IMR-90 (cell line): ENCODE data around the gene AUTS2. TPM values are rescaled to one million over a fixed set of nuclear protein-coding genes. Genes with fewer than 3 reads are reported as not detected.

Source experiments
- ATAC-seq: fragments of 200-7000 bp; cut with Tn5 transposase; 2 replicates; pipeline ENCODE4 v1.9.1; 2020; ENCODE audit warnings: low read depth, mild to moderate bottlenecking, moderate library complexity
- BruUV-seq: library from RNA; stranded (reverse); fragments of 400-500 nt; replicated peaks from 2 replicates; lab custom pipeline; 2021; lab: Mats Ljungman, UMichigan
- CTCF ChIA-PET: fragments of 300-600 bp; formaldehyde crosslinking; extraction: SDS; loops from one replicate; lab custom pipeline; 2021; ENCODE audit warnings: antibody characterized with exemption; lab: Yijun Ruan, JAX
- POLR2A ChIA-PET: fragments of 300-600 bp; sonication (Branson Sonifier 250); formaldehyde crosslinking; loops from one replicate; lab custom pipeline; 2022; ENCODE audit warnings: antibody characterized with exemption; ENCODE audit not compliant: unreplicated experiment; lab: Charles Lee
- DNase-seq: peaks from one replicate; pipeline ENCODE4 v3.0.0; 2013
- H2AFZ ChIP-seq: replicated peaks from 2 replicates; pipeline ENCODE3; 2013; ENCODE audit warnings: low read length, mild to moderate bottlenecking; ENCODE audit not compliant: poor library complexity
- H2AK5ac ChIP-seq: 2 replicates; pipeline ENCODE4 v1.6.1; 2013; ENCODE audit warnings: low read depth, low read length, inconsistent platforms
- H2AK9ac ChIP-seq: replicated peaks from 2 replicates; pipeline ENCODE3; 2013; ENCODE audit warnings: mild to moderate bottlenecking, low read depth, low read length, moderate library complexity; ENCODE audit not compliant: poor library complexity
- H2BK120ac ChIP-seq: 2 replicates; pipeline ENCODE4 v1.6.1; 2013; ENCODE audit warnings: low read depth, low read length, inconsistent platforms
- H2BK15ac ChIP-seq: 3 replicates; pipeline ENCODE4 v1.6.1; 2013; ENCODE audit warnings: low read depth, low read length, inconsistent platforms
- H2BK20ac ChIP-seq: 2 replicates; pipeline ENCODE4 v1.6.1; 2013; ENCODE audit warnings: low read depth, mild to moderate bottlenecking, inconsistent platforms, low read length, moderate library complexity
- H2BK5ac ChIP-seq: 2 replicates; pipeline ENCODE4 v1.6.1; 2013; ENCODE audit warnings: mild to moderate bottlenecking, low read depth, low read length, inconsistent platforms; ENCODE audit not compliant: poor library complexity, severe bottlenecking
- H3K14ac ChIP-seq: replicated peaks from 2 replicates; pipeline ENCODE4 v1.6.1; 2013; ENCODE audit warnings: low read depth, low read length, inconsistent platforms
- H3K18ac ChIP-seq: 2 replicates; pipeline ENCODE4 v1.6.1; 2013; ENCODE audit warnings: low read depth, low read length, control low read depth
- H3K23ac ChIP-seq: 2 replicates; pipeline ENCODE4 v1.6.1; 2013; ENCODE audit warnings: low read depth, low read length, inconsistent platforms
- H3K27ac ChIP-seq: 2 replicates; pipeline ENCODE4 v1.5.1; 2013; ENCODE audit warnings: mild to moderate bottlenecking, control low read depth, low read length; ENCODE audit not compliant: insufficient read depth
- H3K27me3 ChIP-seq: 2 replicates; pipeline ENCODE4 v1.6.1; 2013; ENCODE audit warnings: low read length; ENCODE audit not compliant: control insufficient read depth, insufficient read depth
- H3K36me3 ChIP-seq: 2 replicates; pipeline ENCODE4 v1.6.1; 2013; ENCODE audit warnings: low read length, mixed read lengths; ENCODE audit not compliant: control insufficient read depth, insufficient read depth
- H3K4ac ChIP-seq: 2 replicates; pipeline ENCODE4 v1.6.1; 2013; ENCODE audit warnings: low read depth, low read length, inconsistent platforms
- H3K4me1 ChIP-seq: 2 replicates; pipeline ENCODE4 v1.6.1; 2013; ENCODE audit warnings: low read length, mixed read lengths; ENCODE audit not compliant: control insufficient read depth, insufficient read depth
- H3K4me2 ChIP-seq: 2 replicates; pipeline ENCODE4 v1.6.1; 2013; ENCODE audit warnings: low read depth, mild to moderate bottlenecking, control low read depth, low read length, moderate library complexity
- H3K4me3 ChIP-seq: 2 replicates; pipeline ENCODE4 v1.5.1; 2013; ENCODE audit warnings: low read depth, mild to moderate bottlenecking, control low read depth, low read length, moderate library complexity; ENCODE audit not compliant: insufficient read depth
- H3K56ac ChIP-seq: 2 replicates; pipeline ENCODE4 v1.6.1; 2013; ENCODE audit warnings: low read length, inconsistent platforms; ENCODE audit not compliant: insufficient read depth; ENCODE audit errors: extremely low read depth
- H3K79me1 ChIP-seq, 2 experiments: 2 replicates each; pipeline ENCODE4 v1.6.1; 2013; ENCODE audit warnings: low read length in 2 of 2, inconsistent platforms in 1 of 2, low read depth in 1 of 2
- H3K9ac ChIP-seq: 2 replicates; pipeline ENCODE4 v1.6.1; 2013; ENCODE audit warnings: low read depth, low read length, control low read depth
- H3K9me1 ChIP-seq: 2 replicates; pipeline ENCODE4 v1.6.1; 2013; ENCODE audit warnings: low read length, inconsistent platforms; ENCODE audit not compliant: insufficient read depth
- H3K9me3 ChIP-seq: 2 replicates; pipeline ENCODE4 v1.6.1; 2013; ENCODE audit warnings: low read length; ENCODE audit not compliant: control insufficient read depth, insufficient read depth
- H4K20me1 ChIP-seq: 2 replicates; pipeline ENCODE4 v1.6.1; 2013; ENCODE audit warnings: low read length, inconsistent platforms; ENCODE audit not compliant: insufficient read depth
- H4K5ac ChIP-seq: 2 replicates; pipeline ENCODE4 v1.6.1; 2013; ENCODE audit warnings: mild to moderate bottlenecking, low read depth, low read length, control low read depth
- H4K8ac ChIP-seq, 2 experiments: 2 replicates each; pipeline ENCODE4 v1.6.1; 2013; ENCODE audit warnings: low read depth in 2 of 2, low read length in 2 of 2, control low read depth in 1 of 2, inconsistent platforms in 1 of 2
- H4K91ac ChIP-seq: 2 replicates; pipeline ENCODE4 v1.6.1; 2013; ENCODE audit warnings: low read depth, low read length, inconsistent platforms; ENCODE audit not compliant: insufficient read depth
- BHLHE40 ChIP-seq: fragments of 150-350 bp; IDR thresholded peaks from 2 replicates; pipeline ENCODE4 v1.6.1; 2016; ENCODE audit warnings: mild to moderate bottlenecking, low read depth, low read length
- CEBPB ChIP-seq: IDR thresholded peaks from 2 replicates; pipeline ENCODE4 v1.6.1; 2012; ENCODE audit warnings: low read depth, low read length, improper control_type of control experiment
- CHD1 ChIP-seq: IDR thresholded peaks from 2 replicates; pipeline ENCODE4 v1.6.1; 2012; ENCODE audit warnings: low read depth, low read length, improper control_type of control experiment
- FOS ChIP-seq: fragments of 150-350 bp; IDR thresholded peaks from 2 replicates; pipeline ENCODE4 v1.6.1; 2016; ENCODE audit warnings: low read depth, low read length
- MAFK ChIP-seq: IDR thresholded peaks from 2 replicates; pipeline ENCODE4 v1.6.1; 2012; ENCODE audit warnings: low read depth, low read length, improper control_type of control experiment
- MAZ ChIP-seq: IDR thresholded peaks from 2 replicates; pipeline ENCODE4 v1.6.1; 2012; ENCODE audit warnings: low read depth, mild to moderate bottlenecking, low read length, improper control_type of control experiment, moderate library complexity, borderline replicate concordance
- MXI1 ChIP-seq: IDR thresholded peaks from 2 replicates; pipeline ENCODE4 v1.6.1; 2012; ENCODE audit warnings: low read depth, mild to moderate bottlenecking, low read length, moderate library complexity, borderline replicate concordance
- NFE2L2 ChIP-seq: fragments of 150-350 bp; IDR thresholded peaks from 2 replicates; pipeline ENCODE4 v1.6.1; 2016; ENCODE audit warnings: low read depth, mild to moderate bottlenecking, low read length
- POLR2A ChIP-seq: IDR thresholded peaks from 2 replicates; pipeline ENCODE4 v1.6.1; 2012; ENCODE audit warnings: mild to moderate bottlenecking, low read depth, low read length
- RAD21 ChIP-seq: IDR thresholded peaks from 2 replicates; pipeline ENCODE4 v1.6.1; 2012; ENCODE audit warnings: low read length, improper control_type of control experiment
- RCOR1 ChIP-seq: IDR thresholded peaks from 2 replicates; pipeline ENCODE4 v1.6.1; 2012; ENCODE audit warnings: mild to moderate bottlenecking, low read length, improper control_type of control experiment; ENCODE audit not compliant: insufficient replicate concordance
- RFX5 ChIP-seq: IDR thresholded peaks from 2 replicates; pipeline ENCODE4 v1.8.0; 2012; ENCODE audit warnings: low read depth, mild to moderate bottlenecking, low read length, moderate library complexity
- SMC3 ChIP-seq: fragments of 150-350 bp; IDR thresholded peaks from 2 replicates; pipeline ENCODE4 v1.6.1; 2016; ENCODE audit warnings: low read depth, mild to moderate bottlenecking, antibody characterized with exemption, low read length, moderate library complexity
- WGBS, 2 experiments: methylation state at CpG; one replicate each; pipeline versions ENCODE4 v1.1.5 to v1.1.7; 2013; ENCODE audit warnings: missing lambda C conversion rate in 2 of 2; ENCODE audit not compliant: insufficient read length in 1 of 2; ENCODE audit errors: extremely low coverage in 2 of 2; 5-methylcytosine and 5-hydroxymethylcytosine counted together
- dilution Hi-C: fragments of 300-500 bp; cut with HindIII; formaldehyde crosslinking; loops from one replicate; pipeline ENCODE4 v1.14.3; 2018; ENCODE audit warnings: low sequenced_read_pairs; ENCODE audit not compliant: unreplicated experiment
- in situ Hi-C: fragments of 300-500 bp; cut with MboI; formaldehyde crosslinking; loops from 3 replicates; pipeline ENCODE4 v1.14.3; 2019; ENCODE audit warnings: low sequenced_read_pairs, inconsistent platforms, mixed read lengths
- intact Hi-C: fragments of 100-400 bp; cut with micrococcal nuclease; formaldehyde crosslinking; loops from 2 replicates; pipeline ENCODE4 v1.10.0; 2022
- polyA plus RNA-seq, 3 experiments: library from polyadenylated mRNA; depleted of rRNA; stranded (reverse); fragments of >200 nt; gene quantifications; 2 replicates each; pipeline ENCODE4 v1.2.3, GENCODE V29; 2012; ENCODE audit warnings: low replicate concordance in 1 of 3
- total RNA-seq: library from RNA; depleted of rRNA; stranded (reverse); fragments of >200 nt; gene quantifications from 2 replicates; pipeline ENCODE4 v1.2.3, GENCODE V29; 2012
- TF ChIP-seq, protein P1 (sequence below): conservative IDR thresholded peaks from 2 replicates; pipeline ENCODE4 v1.5.1; 2012; ENCODE audit warnings: mild to moderate bottlenecking, low read depth, low read length, improper control_type of control experiment
- TF ChIP-seq, protein P2 (sequence below): fragments of 150-350 bp; IDR thresholded peaks from 2 replicates; pipeline ENCODE4 v1.6.1; 2016; ENCODE audit warnings: low read depth, mild to moderate bottlenecking, low read length, moderate library complexity, borderline replicate concordance
- TF ChIP-seq, protein P3 (sequence below): fragments of 150-350 bp; IDR thresholded peaks from 2 replicates; pipeline ENCODE4 v1.6.1; 2017; ENCODE audit warnings: mild to moderate bottlenecking, antibody characterized with exemption, low read length, low read depth

Gene AUTS2
- total and polyA plus RNA-seq, 2 of the 4 experiments (the other 2 are of a cell fraction), result 0.90 to 3.0 TPM

DNA sequence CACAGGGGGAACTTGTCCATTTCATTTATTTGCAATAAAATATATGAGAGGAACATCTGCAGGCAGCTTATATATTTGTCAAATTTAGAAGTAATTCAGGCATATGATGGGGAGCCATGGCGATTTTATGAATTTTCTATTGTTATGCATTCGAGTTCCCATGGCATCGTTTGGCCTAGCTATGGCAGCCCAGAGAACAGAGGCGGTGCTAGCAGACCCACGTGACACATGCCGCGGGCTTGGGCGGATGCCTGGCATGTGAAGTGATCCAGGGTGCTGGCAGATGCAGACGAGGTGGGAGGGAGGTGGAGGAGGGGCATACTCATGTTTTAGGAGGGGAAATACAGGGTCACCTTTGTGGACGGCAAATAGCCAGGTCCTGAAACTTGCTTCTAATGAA lies 973.7 kb downstream of the AUTS2 start:
- H4K5ac ChIP-seq, result no peak overlapping the region
- TF ChIP-seq POLR2A (no peak), FOS (no peak), CEBPB (no peak), MXI1 (no peak), MAZ (no peak), RAD21 (no peak), CHD1 (no peak), RCOR1 (no peak), MAFK (no peak), SMC3 (no peak), RFX5 (no peak), BHLHE40 (no peak), NFE2L2 (no peak)
- TF ChIP-seq, protein P1, sequence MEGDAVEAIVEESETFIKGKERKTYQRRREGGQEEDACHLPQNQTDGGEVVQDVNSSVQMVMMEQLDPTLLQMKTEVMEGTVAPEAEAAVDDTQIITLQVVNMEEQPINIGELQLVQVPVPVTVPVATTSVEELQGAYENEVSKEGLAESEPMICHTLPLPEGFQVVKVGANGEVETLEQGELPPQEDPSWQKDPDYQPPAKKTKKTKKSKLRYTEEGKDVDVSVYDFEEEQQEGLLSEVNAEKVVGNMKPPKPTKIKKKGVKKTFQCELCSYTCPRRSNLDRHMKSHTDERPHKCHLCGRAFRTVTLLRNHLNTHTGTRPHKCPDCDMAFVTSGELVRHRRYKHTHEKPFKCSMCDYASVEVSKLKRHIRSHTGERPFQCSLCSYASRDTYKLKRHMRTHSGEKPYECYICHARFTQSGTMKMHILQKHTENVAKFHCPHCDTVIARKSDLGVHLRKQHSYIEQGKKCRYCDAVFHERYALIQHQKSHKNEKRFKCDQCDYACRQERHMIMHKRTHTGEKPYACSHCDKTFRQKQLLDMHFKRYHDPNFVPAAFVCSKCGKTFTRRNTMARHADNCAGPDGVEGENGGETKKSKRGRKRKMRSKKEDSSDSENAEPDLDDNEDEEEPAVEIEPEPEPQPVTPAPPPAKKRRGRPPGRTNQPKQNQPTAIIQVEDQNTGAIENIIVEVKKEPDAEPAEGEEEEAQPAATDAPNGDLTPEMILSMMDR, result no peak
- TF ChIP-seq, protein P2, sequence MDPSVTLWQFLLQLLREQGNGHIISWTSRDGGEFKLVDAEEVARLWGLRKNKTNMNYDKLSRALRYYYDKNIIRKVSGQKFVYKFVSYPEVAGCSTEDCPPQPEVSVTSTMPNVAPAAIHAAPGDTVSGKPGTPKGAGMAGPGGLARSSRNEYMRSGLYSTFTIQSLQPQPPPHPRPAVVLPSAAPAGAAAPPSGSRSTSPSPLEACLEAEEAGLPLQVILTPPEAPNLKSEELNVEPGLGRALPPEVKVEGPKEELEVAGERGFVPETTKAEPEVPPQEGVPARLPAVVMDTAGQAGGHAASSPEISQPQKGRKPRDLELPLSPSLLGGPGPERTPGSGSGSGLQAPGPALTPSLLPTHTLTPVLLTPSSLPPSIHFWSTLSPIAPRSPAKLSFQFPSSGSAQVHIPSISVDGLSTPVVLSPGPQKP, result no peak
- TF ChIP-seq, protein P3, sequence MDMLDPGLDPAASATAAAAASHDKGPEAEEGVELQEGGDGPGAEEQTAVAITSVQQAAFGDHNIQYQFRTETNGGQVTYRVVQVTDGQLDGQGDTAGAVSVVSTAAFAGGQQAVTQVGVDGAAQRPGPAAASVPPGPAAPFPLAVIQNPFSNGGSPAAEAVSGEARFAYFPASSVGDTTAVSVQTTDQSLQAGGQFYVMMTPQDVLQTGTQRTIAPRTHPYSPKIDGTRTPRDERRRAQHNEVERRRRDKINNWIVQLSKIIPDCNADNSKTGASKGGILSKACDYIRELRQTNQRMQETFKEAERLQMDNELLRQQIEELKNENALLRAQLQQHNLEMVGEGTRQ, result no peak
- no peaks in the 10 kb centered on the region for H3K79me1 ChIP-seq
- no peaks in the 10 kb centered on the region for H3K9me3 ChIP-seq
- H3K18ac ChIP-seq, result no peak overlapping the region
- DNase-seq (no peak), ATAC-seq (no peak)
- no peaks in the 10 kb centered on the region for H3K27me3 ChIP-seq
- no peak overlapping the region for H3K56ac ChIP-seq
- H2AFZ ChIP-seq, result no peak overlapping the region
- no peaks in the 10 kb centered on the region for H3K36me3 ChIP-seq
- dilution Hi-C loops (no loop called here), intact Hi-C loops (no loop called here), in situ Hi-C loops (no loop called here)
- ChIA-PET CTCF (no interaction called here), POLR2A (no interaction called here)
- no peak overlapping the region for H2BK120ac ChIP-seq
- BruUV-seq, result no TSS peak
- H3K4me3 ChIP-seq, result no peak overlapping the region
- H3K4me1 ChIP-seq, result no peaks in the 10 kb centered on the region
- no peak overlapping the region for H4K8ac ChIP-seq
- H4K20me1 ChIP-seq, result no peaks in the 10 kb centered on the region
- no peak overlapping the region for H3K14ac ChIP-seq
- H3K27ac ChIP-seq, result no peak overlapping the region
- no peak overlapping the region for H2AK9ac ChIP-seq
- no peaks in the 10 kb centered on the region for H3K9me1 ChIP-seq
- H2BK15ac ChIP-seq, result no peak overlapping the region
- 69% methylated on average over 7 of the region's 10 CpGs; no CpG with 5 or more reads in 1 of the 2 experiments for WGBS, 2 experiments
- no peak overlapping the region for H2AK5ac ChIP-seq
- H2BK20ac ChIP-seq, result no peak overlapping the region
- H3K23ac ChIP-seq, result no peak overlapping the region
- no peak overlapping the region for H3K4me2 ChIP-seq
- H3K9ac ChIP-seq, result no peak overlapping the region
- H4K91ac ChIP-seq, result no peak overlapping the region
- no peak overlapping the region for H3K4ac ChIP-seq
- H2BK5ac ChIP-seq, result no peak overlapping the region
